IMR-90 (cell line): ENCODE data around the gene LUZP1.

Experiments
- BHLHE40 ChIP-seq: fragments of 150-350 bp; IDR thresholded peaks from 2 replicates; pipeline ENCODE4 v1.6.1; 2016; ENCODE audit warnings: mild to moderate bottlenecking, low read depth, low read length
- CHD1 ChIP-seq: IDR thresholded peaks from 2 replicates; pipeline ENCODE4 v1.6.1; 2012; ENCODE audit warnings: low read depth, low read length, improper control_type of control experiment
- CTCF ChIP-seq: conservative IDR thresholded peaks from 2 replicates; pipeline ENCODE4 v1.5.1; 2012; ENCODE audit warnings: mild to moderate bottlenecking, low read depth, low read length, improper control_type of control experiment
- RAD21 ChIP-seq: IDR thresholded peaks from 2 replicates; pipeline ENCODE4 v1.6.1; 2012; ENCODE audit warnings: low read length, improper control_type of control experiment
- USF2 ChIP-seq: fragments of 150-350 bp; IDR thresholded peaks from 2 replicates; pipeline ENCODE4 v1.6.1; 2017; ENCODE audit warnings: mild to moderate bottlenecking, antibody characterized with exemption, low read length, low read depth

GRCh38 chr1:23090056-23090455, 78.6 kb downstream of the LUZP1 start:
- TF ChIP-seq CTCF = no peak
- no peak for TF ChIP-seq BHLHE40
- no peak for TF ChIP-seq CHD1
- TF ChIP-seq RAD21 = no peak
- TF ChIP-seq USF2 = no peak
